Measurements from ENCODE around the gene S1PR2. TPM values are rescaled to one million over a fixed set of nuclear protein-coding genes. Genes with fewer than 3 reads are reported as not detected.
A peak's percentile ranks its signal among the peaks of the same experiment; 100 is the strongest.

S1PR2 gene
- total RNA-seq, 4 donors from 2014 or later = 15.1 to 16.8 (median 15.9) TPM

DNA sequence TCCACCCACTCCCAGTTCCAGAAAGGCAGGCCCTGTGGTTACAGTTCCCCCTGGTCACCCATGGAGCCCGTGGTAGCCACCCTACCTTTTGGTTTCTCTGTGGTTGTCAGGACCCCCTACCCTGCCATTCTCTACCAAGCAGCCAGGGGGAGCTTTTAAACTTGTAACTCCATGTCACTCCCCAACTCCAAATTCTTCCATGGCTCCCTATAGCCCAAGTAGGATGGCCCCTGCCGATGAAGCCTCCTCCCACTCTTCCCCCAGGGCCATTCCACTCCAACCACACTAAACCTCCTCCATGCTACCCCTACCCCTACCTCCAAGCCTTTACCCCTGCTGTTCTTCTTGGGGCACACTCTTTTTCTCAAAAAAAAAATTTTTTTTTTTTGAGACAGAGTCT, 2.2 kb downstream of the S1PR2 start:
- no peak for ATAC-seq (ENCODE audit: low FRiP score)
- no peak for TF ChIP-seq CTCF (IDR thresholded peaks at IDR 0.05)
- DNase-seq (ENCODE audit: low spot score) = no peak

DNA sequence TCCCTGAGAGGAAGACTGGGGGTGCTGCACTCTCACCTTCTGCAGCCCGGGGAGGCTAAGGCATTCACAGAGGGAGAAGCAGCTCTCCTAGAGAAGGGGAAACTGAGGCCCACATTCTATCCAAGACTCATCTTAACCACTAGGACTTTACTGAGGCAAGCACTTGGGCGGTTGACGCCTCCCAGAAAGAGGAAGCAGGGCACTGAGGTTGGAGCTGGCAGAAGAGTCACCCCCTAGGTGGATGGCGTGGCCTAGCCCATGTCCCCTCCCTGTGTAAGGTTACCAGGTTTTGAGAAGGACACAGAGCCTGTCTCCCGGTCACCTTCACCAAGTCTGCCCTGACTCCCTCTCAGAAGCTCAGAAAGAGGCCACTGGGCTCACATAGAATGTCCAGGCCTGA, 2.7 kb downstream of the S1PR2 start:
- DNase-seq (ENCODE audit: low spot score) (no peak), ATAC-seq (ENCODE audit: low FRiP score) (no peak)
- TF ChIP-seq CTCF (IDR thresholded peaks at IDR 0.05) = no peak

- no peak for DNase-seq (ENCODE audit: low spot score)
- TF ChIP-seq CTCF (IDR thresholded peaks at IDR 0.05) = no peak
- no peak for ATAC-seq (ENCODE audit: low FRiP score)
These were observed 3.8 kb downstream of the S1PR2 start for GRCh38 chr19:10227026-10227971.

GRCh38 chr19:10226376-10227025, 4.6 kb downstream of the S1PR2 start:
- TF ChIP-seq CTCF (IDR thresholded peaks at IDR 0.05) = no peak
- ATAC-seq (ENCODE audit: low FRiP score) (peak; percentile 42), DNase-seq (ENCODE audit: low spot score) (no peak)

DNA sequence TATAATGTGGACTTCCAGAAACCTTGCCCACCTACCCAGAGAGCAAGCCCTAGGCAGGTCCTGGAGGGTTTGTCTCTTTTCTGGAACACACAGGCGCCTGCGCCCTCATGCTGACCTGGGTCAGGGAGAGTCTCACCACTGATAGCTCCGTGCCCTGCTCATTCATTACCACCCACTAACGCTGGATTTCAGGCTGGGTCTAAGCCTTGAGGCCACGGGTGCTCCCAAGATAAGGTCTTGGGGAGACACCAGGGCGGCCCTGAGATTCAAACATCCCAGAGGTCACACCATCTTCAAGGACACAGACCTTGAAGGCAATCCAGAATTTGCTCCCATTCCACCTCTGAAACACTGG, 5.1 kb downstream of the S1PR2 start:
- ATAC-seq (ENCODE audit: low FRiP score) = no peak
- TF ChIP-seq CTCF (IDR thresholded peaks at IDR 0.05) = no peak
- no peak for DNase-seq (ENCODE audit: low spot score)

DNA sequence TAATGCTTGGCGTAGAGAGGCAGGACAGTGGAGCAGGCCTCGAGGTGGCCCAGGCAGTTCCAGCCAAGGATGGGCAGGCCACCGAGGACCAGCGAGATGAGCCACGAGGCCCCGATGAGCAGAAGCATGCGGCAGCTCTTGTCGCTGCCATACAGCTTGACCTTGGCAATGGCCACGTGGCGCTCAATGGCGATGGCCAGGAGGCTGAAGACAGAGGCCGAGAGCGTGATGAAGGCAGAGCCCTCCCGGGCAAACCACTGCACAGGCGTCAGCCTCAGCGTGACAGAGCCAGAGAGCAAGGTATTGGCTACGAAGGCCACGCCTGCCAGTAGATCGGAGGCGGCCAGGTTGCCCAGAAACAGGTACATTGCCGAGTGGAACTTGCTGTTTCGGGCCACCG, 6.8 kb downstream of the S1PR2 start:
- no peak for TF ChIP-seq CTCF (IDR thresholded peaks at IDR 0.05)
- no peak for DNase-seq (ENCODE audit: low spot score)

More for the DNA sequence above, 6.8 kb downstream of the S1PR2 start:
- ATAC-seq (ENCODE audit: low FRiP score) = no peak
